Mesendoderm (in vitro differentiated cells): ENCODE data around the gene WNT5B.
A peak's percentile ranks its signal among the peaks of the same experiment; 100 is the strongest.

Experiments
- DNase-seq: peaks from one replicate; pipeline ENCODE4 v3.0.0; 2013
- H2AK5ac ChIP-seq: 2 replicates; pipeline ENCODE4 v1.6.1; 2013; ENCODE audit warnings: low read length, inconsistent platforms
- H2BK120ac ChIP-seq: 2 replicates; pipeline ENCODE4 v1.6.1; 2013; ENCODE audit warnings: low read depth, mild to moderate bottlenecking, low read length, moderate library complexity, mixed read lengths
- H2BK15ac ChIP-seq: replicated peaks from 2 replicates; pipeline ENCODE4 v1.6.1; 2013; ENCODE audit warnings: low read depth, mild to moderate bottlenecking, moderate library complexity
- H2BK5ac ChIP-seq: 2 replicates; pipeline ENCODE4 v1.6.1; 2013; ENCODE audit warnings: low read length, inconsistent platforms
- H3K18ac ChIP-seq: 2 replicates; pipeline ENCODE4 v1.6.1; 2013; ENCODE audit warnings: mild to moderate bottlenecking, low read length, mixed read lengths
- H3K23ac ChIP-seq: one replicate; pipeline ENCODE4 v1.6.1; 2013; ENCODE audit warnings: low read length
- H3K27ac ChIP-seq: 2 replicates; pipeline ENCODE4 v1.5.1; 2013; ENCODE audit warnings: low read depth, mild to moderate bottlenecking, inconsistent platforms, low read length, moderate library complexity
- H3K27me3 ChIP-seq: 2 replicates; pipeline ENCODE4 v1.6.1; 2013; ENCODE audit warnings: low read length, control low read depth, mild to moderate bottlenecking, inconsistent platforms; ENCODE audit not compliant: insufficient read depth, poor library complexity
- H3K36me3 ChIP-seq: 2 replicates; pipeline ENCODE4 v1.6.1; 2013; ENCODE audit warnings: low read length, inconsistent platforms; ENCODE audit not compliant: control insufficient read depth, insufficient read depth
- H3K4ac ChIP-seq: one replicate; pipeline ENCODE4 v1.6.1; 2013; ENCODE audit warnings: low read depth, mild to moderate bottlenecking, low read length, moderate library complexity
- H3K4me1 ChIP-seq: 2 replicates; pipeline ENCODE4 v1.6.1; 2013; ENCODE audit warnings: low read depth, low read length, inconsistent platforms; ENCODE audit not compliant: control insufficient read depth
- H3K4me2 ChIP-seq: 2 replicates; pipeline ENCODE4 v1.6.1; 2013; ENCODE audit warnings: low read length
- H3K4me3 ChIP-seq: 2 replicates; pipeline ENCODE4 v1.5.1; 2013; ENCODE audit warnings: mild to moderate bottlenecking, low read length
- H3K56ac ChIP-seq: one replicate; pipeline ENCODE4 v1.6.1; 2013; ENCODE audit warnings: low read length
- H3K79me1 ChIP-seq: 2 replicates; pipeline ENCODE4 v1.6.1; 2013; ENCODE audit warnings: low read length, inconsistent platforms
- H3K79me2 ChIP-seq: 2 replicates; pipeline ENCODE4 v1.6.1; 2013; ENCODE audit warnings: mild to moderate bottlenecking, low read length; ENCODE audit not compliant: control insufficient read depth, insufficient read depth
- H3K9ac ChIP-seq: 2 replicates; pipeline ENCODE4 v1.6.1; 2013; ENCODE audit warnings: low read length, inconsistent platforms
- H4K5ac ChIP-seq: one replicate; pipeline ENCODE4 v1.6.1; 2013; ENCODE audit warnings: low read length
- H4K8ac ChIP-seq: one replicate; pipeline ENCODE4 v1.6.1; 2013; ENCODE audit warnings: low read depth, mild to moderate bottlenecking, control low read depth, low read length, moderate library complexity
- WGBS: extraction: QIAGEN DNeasy Blood & Tissue Kit; methylation state at CpG from one replicate; pipeline ENCODE4 v1.1.7; 2013; ENCODE audit warnings: low lambda C conversion rate, missing lambda C conversion rate; ENCODE audit not compliant: insufficient coverage; ENCODE audit errors: extremely low coverage; 5-methylcytosine and 5-hydroxymethylcytosine counted together

WNT5B gene

GRCh38 chr12:1591034-1591433 is 38.0 kb upstream of the WNT5B start:
- H3K36me3 ChIP-seq, result no peaks in the 10 kb centered on the region
- H3K9ac ChIP-seq, result no peak overlapping the region
- H4K5ac ChIP-seq, result no peak overlapping the region
- no CpG with 5 or more reads among the region's 3 CpGs for WGBS
- no peak overlapping the region for H2BK120ac ChIP-seq
- peak; percentile 61 for DNase-seq
- H2BK5ac ChIP-seq, result no peak overlapping the region
- peak overlapping the region; percentile 50 for H3K27ac ChIP-seq
- peaks cover 4% of the 10 kb centered on the region for H3K79me2 ChIP-seq
- H3K23ac ChIP-seq, result no peak overlapping the region
- no peak overlapping the region for H2AK5ac ChIP-seq
- H3K27me3 ChIP-seq, result peaks cover 4% of the 10 kb centered on the region
- H3K18ac ChIP-seq, result no peak overlapping the region
- H4K8ac ChIP-seq, result no peak overlapping the region
- H3K79me1 ChIP-seq, result peaks cover 6% of the 10 kb centered on the region
- H3K4me2 ChIP-seq, result peak overlapping the region; percentile 23
- peak overlapping the region; percentile 61 for H3K56ac ChIP-seq
- H3K4ac ChIP-seq, result no peak overlapping the region
- no peak overlapping the region for H3K4me3 ChIP-seq
- H3K4me1 ChIP-seq, result peaks cover 30% of the 10 kb centered on the region
- H2BK15ac ChIP-seq, result no peak overlapping the region

- Histone ChIP-seq H2BK15ac (no peak overlapping the region), H3K27me3 (peaks cover 7% of the 10 kb centered on the region)
- no CpG with 5 or more reads among the region's 4 CpGs for WGBS
These were observed 37.5 kb upstream of the WNT5B start for GRCh38 chr12:1591543-1591942.

GRCh38 chr12:1592444-1593173 is 36.4 kb upstream of the WNT5B start:
- H3K4me3 ChIP-seq, result peak overlapping the region; percentile 31
- no peak overlapping the region for H4K8ac ChIP-seq
- H4K5ac ChIP-seq, result no peak overlapping the region
- peaks cover 4% of the 10 kb centered on the region for H3K79me2 ChIP-seq
- peak overlapping the region; percentile 51 for H3K56ac ChIP-seq
- no peak overlapping the region for H2AK5ac ChIP-seq
- no peak overlapping the region for H2BK5ac ChIP-seq
- peaks cover 7% of the 10 kb centered on the region for H3K27me3 ChIP-seq
- H3K36me3 ChIP-seq, result no peaks in the 10 kb centered on the region
- H3K4me1 ChIP-seq, result peaks cover 30% of the 10 kb centered on the region
- no CpG with 5 or more reads among the region's 27 CpGs for WGBS
- no peak overlapping the region for H2BK15ac ChIP-seq
- no peak overlapping the region for H3K18ac ChIP-seq
- H3K9ac ChIP-seq, result peak overlapping the region; percentile 43
- H3K4me2 ChIP-seq, result peak overlapping the region; percentile 95
- no peak overlapping the region for H3K27ac ChIP-seq
- DNase-seq, result peak; percentile 61
- peaks cover 6% of the 10 kb centered on the region for H3K79me1 ChIP-seq
- no peak overlapping the region for H2BK120ac ChIP-seq
- H3K23ac ChIP-seq, result peak overlapping the region; percentile 48
- H3K4ac ChIP-seq, result no peak overlapping the region

More at GRCh38 chr12:1591543-1591942, 37.5 kb upstream of the WNT5B start:
- peaks cover 30% of the 10 kb centered on the region for H3K4me1 ChIP-seq
- no peak overlapping the region for H4K8ac ChIP-seq
- peaks cover 4% of the 10 kb centered on the region for H3K79me2 ChIP-seq
- no peak overlapping the region for H3K18ac ChIP-seq
- DNase-seq, result peak; percentile 52
- H3K9ac ChIP-seq, result peak overlapping the region; percentile 8
- no peak overlapping the region for H3K4me3 ChIP-seq
- peak overlapping the region; percentile 13 for H3K4me2 ChIP-seq
- H2BK5ac ChIP-seq, result no peak overlapping the region
- no peak overlapping the region for H3K4ac ChIP-seq
- H3K27ac ChIP-seq, result no peak overlapping the region
- H3K79me1 ChIP-seq, result peaks cover 6% of the 10 kb centered on the region
- no peak overlapping the region for H4K5ac ChIP-seq
- no peak overlapping the region for H2BK120ac ChIP-seq
- H2AK5ac ChIP-seq, result no peak overlapping the region
- H3K23ac ChIP-seq, result no peak overlapping the region
- no peak overlapping the region for H3K56ac ChIP-seq
- no peaks in the 10 kb centered on the region for H3K36me3 ChIP-seq

GRCh38 chr12:1593174-1594005 is 35.6 kb upstream of the WNT5B start:
- Histone ChIP-seq H3K4me2 (peak overlapping the region; percentile 95), H3K36me3 (no peaks in the 10 kb centered on the region), H3K4ac (no peak overlapping the region), H3K79me1 (peaks cover 6% of the 10 kb centered on the region), H3K23ac (peak overlapping the region; percentile 11), H2BK15ac (no peak overlapping the region), H3K9ac (peak overlapping the region; percentile 67), H3K4me1 (peaks cover 28% of the 10 kb centered on the region), H4K5ac (no peak overlapping the region), H3K27ac (peak overlapping the region; percentile 97), H2BK120ac (no peak overlapping the region), H4K8ac (no peak overlapping the region), H3K79me2 (peaks cover 4% of the 10 kb centered on the region), H3K18ac (peak overlapping the region; percentile 86), H3K4me3 (peak overlapping the region; percentile 53), H3K27me3 (peaks cover 7% of the 10 kb centered on the region), H3K56ac (peak overlapping the region; percentile 79), H2AK5ac (no peak overlapping the region), H2BK5ac (no peak overlapping the region)
- WGBS, result no CpG with 5 or more reads among the region's 56 CpGs
- peak; percentile 60 for DNase-seq

- Histone ChIP-seq H3K23ac (no peak overlapping the region), H3K9ac (peak overlapping the region; percentile 67), H3K4me2 (peak overlapping the region; percentile 95), H4K8ac (peak overlapping the region; percentile 90), H3K56ac (peak overlapping the region; percentile 79), H3K4ac (no peak overlapping the region), H3K4me1 (peaks cover 26% of the 10 kb centered on the region), H2BK15ac (no peak overlapping the region), H3K79me2 (peaks cover 4% of the 10 kb centered on the region), H3K18ac (peak overlapping the region; percentile 86), H2BK5ac (no peak overlapping the region), H3K79me1 (peaks cover 6% of the 10 kb centered on the region), H3K27me3 (peaks cover 7% of the 10 kb centered on the region), H2AK5ac (no peak overlapping the region), H2BK120ac (no peak overlapping the region), H3K27ac (peak overlapping the region; percentile 97), H3K4me3 (peak overlapping the region; percentile 53), H4K5ac (no peak overlapping the region), H3K36me3 (no peaks in the 10 kb centered on the region)
- DNase-seq, result peak; percentile 60
- no CpG with 5 or more reads among the region's 34 CpGs for WGBS
These were observed 35.1 kb upstream of the WNT5B start for GRCh38 chr12:1594006-1594260.
